ENCODE data around the gene PROS1. TPM values are rescaled to one million over a fixed set of nuclear protein-coding genes. Genes with fewer than 3 reads are reported as not detected.

The PROS1 gene
- total and polyA plus RNA-seq, 5 experiments from 2014 or later: not detected

Other genes with a start within 250 kb of the PROS1 start
- 1 to 10 TPM; 8.0 to 9.6 TPM for gene ARL13B, start 6.3 kb upstream of the PROS1 start, total RNA-seq
- gene ARL13B, start 6.3 kb upstream of the PROS1 start, polyA plus RNA-seq: 1 to 10 TPM; 3.4 to 7.4 (median 4.4) TPM
- gene STX19, start 54.7 kb upstream of the PROS1 start, total RNA-seq: not detected
- under 1 TPM in 1 of 3 donors, not detected in 2; 0.40 TPM for gene STX19, start 54.7 kb upstream of the PROS1 start, polyA plus RNA-seq
- 10 to 100 TPM; 10.7 to 10.8 TPM for gene DHFR2, start 89.0 kb upstream of the PROS1 start, total RNA-seq
- 1 to 10 TPM; 2.5 to 5.7 (median 2.7) TPM for gene DHFR2, start 89.0 kb upstream of the PROS1 start, polyA plus RNA-seq
- 10 to 100 TPM; 21.0 to 22.5 TPM for gene NSUN3, start 89.2 kb upstream of the PROS1 start, total RNA-seq
- 10 to 100 TPM in 1 of 3 donors, 1 to 10 TPM in 2; 7.8 to 10.9 (median 8.2) TPM for gene NSUN3, start 89.2 kb upstream of the PROS1 start, polyA plus RNA-seq

Data from naive thymus-derived CD8-positive, alpha-beta T cell (primary cell).